Measurements from ENCODE around the gene PLEKHA7.
"Not testable (repeated sequence)": the region's sequence is repeated elsewhere in the genome, so short reads cannot be mapped to it uniquely, and the experiment has no call there.

- TF ChIP-seq, protein P1, sequence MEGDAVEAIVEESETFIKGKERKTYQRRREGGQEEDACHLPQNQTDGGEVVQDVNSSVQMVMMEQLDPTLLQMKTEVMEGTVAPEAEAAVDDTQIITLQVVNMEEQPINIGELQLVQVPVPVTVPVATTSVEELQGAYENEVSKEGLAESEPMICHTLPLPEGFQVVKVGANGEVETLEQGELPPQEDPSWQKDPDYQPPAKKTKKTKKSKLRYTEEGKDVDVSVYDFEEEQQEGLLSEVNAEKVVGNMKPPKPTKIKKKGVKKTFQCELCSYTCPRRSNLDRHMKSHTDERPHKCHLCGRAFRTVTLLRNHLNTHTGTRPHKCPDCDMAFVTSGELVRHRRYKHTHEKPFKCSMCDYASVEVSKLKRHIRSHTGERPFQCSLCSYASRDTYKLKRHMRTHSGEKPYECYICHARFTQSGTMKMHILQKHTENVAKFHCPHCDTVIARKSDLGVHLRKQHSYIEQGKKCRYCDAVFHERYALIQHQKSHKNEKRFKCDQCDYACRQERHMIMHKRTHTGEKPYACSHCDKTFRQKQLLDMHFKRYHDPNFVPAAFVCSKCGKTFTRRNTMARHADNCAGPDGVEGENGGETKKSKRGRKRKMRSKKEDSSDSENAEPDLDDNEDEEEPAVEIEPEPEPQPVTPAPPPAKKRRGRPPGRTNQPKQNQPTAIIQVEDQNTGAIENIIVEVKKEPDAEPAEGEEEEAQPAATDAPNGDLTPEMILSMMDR (IDR thresholded peaks at IDR 0.05): not testable (repeated sequence)
- not testable (repeated sequence) for TF ChIP-seq ZFX (IDR thresholded peaks at IDR 0.05; ENCODE audit: borderline replicate concordance)
Measured at GRCh38 chr11:17034027-17034426, 19.8 kb upstream of the PLEKHA7 start.
